BLaER1 (cell line): ENCODE data around the gene SLC15A5.
A peak's percentile ranks its signal among the peaks of the same experiment; 100 is the strongest.

Source experiments
- H3K27ac ChIP-seq: shearing (Covaris generic); formaldehyde crosslinking; 2 replicates; pipeline ENCODE4 v1.8.1; 2022
- H3K27me3 ChIP-seq: shearing (Covaris generic); formaldehyde crosslinking; 2 replicates; pipeline ENCODE4 v1.8.1; 2022
- H3K36me3 ChIP-seq: shearing (Covaris generic); formaldehyde crosslinking; 2 replicates; pipeline ENCODE4 v1.8.1; 2022
- H3K4me1 ChIP-seq: shearing (Covaris generic); formaldehyde crosslinking; 2 replicates; pipeline ENCODE4 v1.8.1; 2022
- H3K4me2 ChIP-seq: shearing (Covaris generic); formaldehyde crosslinking; 2 replicates; pipeline ENCODE4 v1.8.1; 2022
- H3K4me3 ChIP-seq: shearing (Covaris generic); formaldehyde crosslinking; 2 replicates; pipeline ENCODE4 v1.8.1; 2022
- H3K9ac ChIP-seq: shearing (Covaris generic); formaldehyde crosslinking; 2 replicates; pipeline ENCODE4 v1.8.1; 2022
- H3K9me3 ChIP-seq: shearing (Covaris generic); formaldehyde crosslinking; 2 replicates; pipeline ENCODE4 v1.8.1; 2022
- H4K20me1 ChIP-seq: shearing (Covaris generic); formaldehyde crosslinking; 2 replicates; pipeline ENCODE4 v1.8.1; 2022
- Cebpa-rat ChIP-seq: shearing (Covaris generic); IDR thresholded peaks from 2 replicates; pipeline ENCODE4 v1.8.1; 2022

SLC15A5 gene

DNA sequence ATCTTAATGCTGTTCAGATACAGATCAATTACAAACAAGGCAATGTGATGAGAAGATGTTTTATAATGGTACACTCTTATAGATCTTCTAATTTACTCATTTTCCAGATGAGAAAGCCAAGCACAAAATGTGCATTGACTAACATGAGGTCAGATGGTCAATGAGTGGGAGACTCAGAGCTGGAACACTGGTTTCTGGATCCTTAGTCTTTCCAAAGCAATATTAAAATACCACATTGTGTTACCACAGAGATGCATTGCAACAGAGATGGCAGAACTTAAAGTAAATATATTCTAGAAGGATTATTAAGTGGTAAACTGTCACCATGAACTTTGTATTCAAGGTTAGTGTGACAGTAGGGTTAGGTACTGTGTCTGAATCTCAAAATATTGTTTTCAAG lies 113.6 kb downstream of the SLC15A5 start:
- Histone ChIP-seq H3K9me3 (no peaks in the 10 kb centered on the region), H3K27ac (no peak overlapping the region), H3K36me3 (no peaks in the 10 kb centered on the region), H4K20me1 (no peaks in the 10 kb centered on the region), H3K27me3 (no peaks in the 10 kb centered on the region), H3K4me2 (no peak overlapping the region), H3K4me3 (no peak overlapping the region), H3K4me1 (no peaks in the 10 kb centered on the region), H3K9ac (no peak overlapping the region)
- no peak for TF ChIP-seq Cebpa-rat

DNA sequence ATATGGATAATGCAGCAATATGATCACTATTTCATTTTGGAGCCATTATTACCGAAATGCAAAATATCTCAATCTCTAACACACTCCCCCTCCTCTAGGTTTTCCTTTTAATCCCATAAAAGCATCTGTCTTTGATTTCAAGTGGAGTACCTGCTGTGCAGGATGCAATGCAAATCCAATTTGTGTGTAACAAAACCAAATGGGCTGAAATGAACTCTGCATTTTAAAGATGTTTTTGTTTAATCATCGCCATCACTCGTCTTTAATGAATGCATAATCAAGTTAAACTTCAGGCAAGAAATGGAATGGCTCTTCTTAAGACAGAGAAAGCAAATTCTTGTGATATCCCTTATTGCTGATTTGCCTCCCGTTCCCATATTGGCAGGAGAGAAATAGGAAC lies 114.3 kb downstream of the SLC15A5 start:
- TF ChIP-seq Cebpa-rat = no peak
- Histone ChIP-seq H3K9ac (no peak overlapping the region), H3K4me2 (no peak overlapping the region), H3K4me1 (no peaks in the 10 kb centered on the region), H3K36me3 (no peaks in the 10 kb centered on the region), H3K9me3 (no peaks in the 10 kb centered on the region), H4K20me1 (no peaks in the 10 kb centered on the region), H3K27me3 (no peaks in the 10 kb centered on the region), H3K27ac (no peak overlapping the region), H3K4me3 (no peak overlapping the region)

- Histone ChIP-seq H3K4me1 (no peaks in the 10 kb centered on the region), H3K27me3 (no peaks in the 10 kb centered on the region), H3K4me3 (no peak overlapping the region), H3K4me2 (no peak overlapping the region), H4K20me1 (no peaks in the 10 kb centered on the region), H3K36me3 (no peaks in the 10 kb centered on the region), H3K9me3 (no peaks in the 10 kb centered on the region), H3K9ac (no peak overlapping the region), H3K27ac (no peak overlapping the region)
- TF ChIP-seq Cebpa-rat = no peak
These were observed 117.9 kb downstream of the SLC15A5 start for GRCh38 chr12:16159571-16159970.

DNA sequence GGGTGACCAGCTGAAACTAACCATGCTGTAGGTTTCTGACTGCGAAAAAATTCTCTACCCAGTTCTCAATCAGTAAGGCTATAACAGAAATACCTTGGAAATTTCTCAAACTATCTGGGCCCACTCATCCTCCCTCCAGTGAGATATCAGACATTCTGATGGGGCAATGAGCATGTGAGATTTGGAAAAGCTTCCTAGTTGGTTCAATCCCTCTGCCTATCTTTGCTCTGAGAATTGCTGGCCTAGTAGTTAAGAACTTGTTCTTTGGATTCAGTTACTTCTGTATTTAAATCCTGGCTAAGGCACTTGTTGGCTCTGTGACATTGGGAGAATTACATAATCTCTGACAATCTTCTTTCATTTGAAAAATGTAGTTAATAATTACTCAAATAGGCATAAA lies 119.4 kb downstream of the SLC15A5 start:
- H3K9me3 ChIP-seq = no peaks in the 10 kb centered on the region
- no peaks in the 10 kb centered on the region for H3K27me3 ChIP-seq
- no peaks in the 10 kb centered on the region for H4K20me1 ChIP-seq
- H3K4me3 ChIP-seq = no peak overlapping the region
- H3K4me1 ChIP-seq = no peaks in the 10 kb centered on the region
- no peaks in the 10 kb centered on the region for H3K36me3 ChIP-seq
- H3K9ac ChIP-seq = no peak overlapping the region
- no peak for TF ChIP-seq Cebpa-rat
- no peak overlapping the region for H3K27ac ChIP-seq
- no peak overlapping the region for H3K4me2 ChIP-seq

GRCh38 chr12:16155938-16156337 lies 121.5 kb downstream of the SLC15A5 start:
- Histone ChIP-seq H3K4me3 (no peak overlapping the region), H4K20me1 (no peaks in the 10 kb centered on the region), H3K36me3 (no peaks in the 10 kb centered on the region), H3K9me3 (no peaks in the 10 kb centered on the region), H3K4me1 (peaks cover 4% of the 10 kb centered on the region), H3K9ac (no peak overlapping the region), H3K27ac (no peak overlapping the region), H3K4me2 (no peak overlapping the region), H3K27me3 (no peaks in the 10 kb centered on the region)
- TF ChIP-seq Cebpa-rat = no peak

GRCh38 chr12:16154990-16155389 lies 122.5 kb downstream of the SLC15A5 start:
- no peak overlapping the region for H3K27ac ChIP-seq
- no peak overlapping the region for H3K4me2 ChIP-seq
- H3K9ac ChIP-seq = no peak overlapping the region
- no peaks in the 10 kb centered on the region for H4K20me1 ChIP-seq
- no peak overlapping the region for H3K4me3 ChIP-seq
- peaks cover 13% of the 10 kb centered on the region for H3K4me1 ChIP-seq
- no peak for TF ChIP-seq Cebpa-rat
- H3K36me3 ChIP-seq = no peaks in the 10 kb centered on the region
- no peaks in the 10 kb centered on the region for H3K9me3 ChIP-seq
- no peaks in the 10 kb centered on the region for H3K27me3 ChIP-seq

DNA sequence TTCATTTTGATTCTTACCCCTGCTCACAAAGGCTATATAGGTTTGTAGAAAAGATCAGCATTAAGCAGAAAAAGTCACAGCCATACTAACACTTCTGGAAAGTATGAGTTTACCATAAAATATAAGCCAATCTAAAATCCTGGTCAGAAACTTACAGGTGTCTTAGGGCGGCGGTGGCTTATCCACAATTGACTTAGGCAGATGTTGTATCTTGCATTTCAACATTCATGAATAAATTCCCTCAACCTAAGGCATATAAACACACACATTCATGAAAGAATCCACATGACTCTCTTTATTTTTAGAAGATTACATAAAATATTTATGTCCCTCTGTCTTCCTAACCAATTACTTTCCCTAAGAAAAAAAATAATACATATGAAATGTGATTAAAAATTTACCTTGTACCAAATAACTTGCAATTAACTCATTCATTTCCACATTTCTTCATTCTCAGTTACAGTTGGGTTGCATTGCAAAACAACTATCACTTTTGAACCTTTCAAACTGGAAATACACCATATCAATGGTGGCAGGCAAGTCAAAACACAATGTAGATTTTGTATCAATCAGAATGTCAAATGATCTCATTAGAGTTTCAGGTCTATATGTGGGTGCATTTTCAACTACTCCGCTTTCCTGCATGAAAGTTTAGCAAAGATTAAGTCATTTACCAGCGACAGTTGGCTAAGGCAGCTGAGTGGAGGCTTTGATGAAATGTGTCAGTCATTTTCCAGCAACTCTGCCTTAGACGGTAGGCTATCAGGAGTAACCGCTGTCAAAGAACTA lies 124.4 kb downstream of the SLC15A5 start:
- Histone ChIP-seq H4K20me1 (no peaks in the 10 kb centered on the region), H3K27me3 (no peaks in the 10 kb centered on the region), H3K4me3 (no peak overlapping the region), H3K36me3 (no peaks in the 10 kb centered on the region), H3K9ac (no peak overlapping the region), H3K4me2 (no peak overlapping the region), H3K4me1 (peaks cover 13% of the 10 kb centered on the region), H3K27ac (no peak overlapping the region), H3K9me3 (no peaks in the 10 kb centered on the region)
- no peak for TF ChIP-seq Cebpa-rat

DNA sequence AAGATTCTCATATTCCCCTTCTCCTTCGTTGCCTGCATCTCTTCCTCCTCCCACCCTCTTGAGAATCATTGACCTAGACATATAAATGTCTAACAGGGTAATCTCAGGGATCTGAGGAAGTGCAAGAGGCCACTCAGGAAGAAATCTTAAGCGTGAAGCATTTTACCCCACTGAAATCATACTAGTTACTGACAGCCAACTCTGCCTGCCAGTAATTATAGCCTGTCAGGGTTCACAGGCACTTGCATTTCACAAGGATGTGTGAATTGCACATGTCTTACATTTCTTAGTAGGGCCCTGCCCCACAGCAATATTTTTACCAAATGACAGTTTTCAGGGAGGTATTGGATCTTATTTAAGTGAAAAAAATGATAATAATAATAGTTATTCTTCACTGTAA lies 127.2 kb downstream of the SLC15A5 start:
- Histone ChIP-seq H3K4me3 (no peak overlapping the region), H3K4me2 (peak overlapping the region; percentile 25), H3K36me3 (no peaks in the 10 kb centered on the region), H3K9ac (no peak overlapping the region), H3K4me1 (peaks cover 13% of the 10 kb centered on the region), H4K20me1 (no peaks in the 10 kb centered on the region), H3K27me3 (no peaks in the 10 kb centered on the region), H3K27ac (no peak overlapping the region), H3K9me3 (no peaks in the 10 kb centered on the region)
- TF ChIP-seq Cebpa-rat = no peak

DNA sequence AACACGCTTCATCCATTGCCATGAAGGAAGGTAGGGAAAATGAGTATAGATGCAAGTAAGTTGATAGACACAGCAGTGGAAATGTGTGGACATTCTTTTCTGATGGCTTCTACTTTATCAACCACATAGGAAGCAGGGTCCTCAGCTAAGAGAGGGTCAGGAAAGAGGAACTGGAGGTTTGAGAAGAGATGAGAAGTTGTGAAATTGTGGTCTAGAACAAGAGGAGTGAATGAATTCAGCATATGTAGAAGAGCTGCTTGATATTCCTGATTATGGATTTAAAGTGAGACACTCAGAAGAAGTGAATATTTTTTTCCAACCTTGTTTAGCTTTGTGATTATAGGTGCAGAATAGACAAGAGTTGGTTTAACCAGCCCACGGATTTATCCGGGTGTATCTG lies 128.5 kb downstream of the SLC15A5 start:
- TF ChIP-seq Cebpa-rat = no peak
- no peak overlapping the region for H3K4me3 ChIP-seq
- H3K27ac ChIP-seq = no peak overlapping the region
- no peaks in the 10 kb centered on the region for H3K27me3 ChIP-seq
- no peak overlapping the region for H3K4me2 ChIP-seq
- H3K9ac ChIP-seq = no peak overlapping the region
- H3K36me3 ChIP-seq = no peaks in the 10 kb centered on the region
- no peaks in the 10 kb centered on the region for H4K20me1 ChIP-seq
- H3K9me3 ChIP-seq = no peaks in the 10 kb centered on the region
- peaks cover 13% of the 10 kb centered on the region for H3K4me1 ChIP-seq
